Dedifferentiated amniotic fluid mesenchymal stem cell (primary cell): Measurements from ENCODE around the gene MGRN1.

Source experiments
- DNase-seq: peaks from one replicate; pipeline ENCODE4 v3.0.0-alpha.2; 2016; ENCODE audit errors: extremely low spot score

The MGRN1 gene

DNA sequence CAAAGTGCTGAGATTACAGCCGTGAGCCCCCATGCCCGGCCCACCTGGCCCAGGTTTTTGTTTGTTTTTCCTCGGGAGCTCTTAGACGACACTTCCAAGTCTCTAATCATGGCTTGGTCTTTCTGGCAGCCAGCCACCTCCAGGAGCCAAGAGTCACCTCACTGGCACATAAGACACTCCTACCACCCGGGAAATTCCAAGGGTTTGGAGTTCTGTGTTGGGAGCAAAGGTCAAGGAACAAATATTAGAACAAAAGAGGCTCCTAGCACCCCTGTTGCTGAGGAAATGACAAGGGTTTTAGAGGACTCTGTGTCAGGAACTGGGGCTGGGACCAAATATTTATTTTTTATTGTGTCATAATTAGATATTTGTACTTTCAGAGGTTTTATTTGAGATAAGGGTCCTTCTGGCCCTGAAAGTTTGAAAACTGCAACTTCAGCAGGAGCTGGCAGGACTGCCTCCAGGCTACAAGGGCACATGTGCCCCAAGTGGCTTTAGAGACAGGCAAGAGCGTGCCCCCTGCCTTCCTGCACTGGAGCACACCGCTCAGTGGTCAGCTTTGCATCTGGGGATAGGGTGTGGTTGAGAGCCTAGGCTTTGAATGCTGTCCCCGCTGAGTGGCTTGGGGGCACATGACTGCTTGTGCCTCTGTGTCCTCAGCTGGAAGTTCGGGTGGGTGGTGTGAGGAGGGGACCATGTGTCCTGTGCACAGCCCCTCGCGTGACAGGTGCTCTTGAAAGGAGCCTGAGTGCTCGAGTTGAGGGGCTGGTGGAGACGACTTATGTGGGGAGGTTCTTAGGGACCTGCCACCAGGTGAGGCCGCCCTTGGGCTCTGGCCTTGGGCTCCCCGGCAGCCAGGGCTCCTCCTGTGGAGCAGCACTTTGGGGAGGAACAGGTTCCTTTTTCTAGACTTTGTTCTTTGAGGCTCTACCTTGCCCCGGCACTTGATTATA, 29.7 kb downstream of the MGRN1 start:
- no peak for DNase-seq

DNA sequence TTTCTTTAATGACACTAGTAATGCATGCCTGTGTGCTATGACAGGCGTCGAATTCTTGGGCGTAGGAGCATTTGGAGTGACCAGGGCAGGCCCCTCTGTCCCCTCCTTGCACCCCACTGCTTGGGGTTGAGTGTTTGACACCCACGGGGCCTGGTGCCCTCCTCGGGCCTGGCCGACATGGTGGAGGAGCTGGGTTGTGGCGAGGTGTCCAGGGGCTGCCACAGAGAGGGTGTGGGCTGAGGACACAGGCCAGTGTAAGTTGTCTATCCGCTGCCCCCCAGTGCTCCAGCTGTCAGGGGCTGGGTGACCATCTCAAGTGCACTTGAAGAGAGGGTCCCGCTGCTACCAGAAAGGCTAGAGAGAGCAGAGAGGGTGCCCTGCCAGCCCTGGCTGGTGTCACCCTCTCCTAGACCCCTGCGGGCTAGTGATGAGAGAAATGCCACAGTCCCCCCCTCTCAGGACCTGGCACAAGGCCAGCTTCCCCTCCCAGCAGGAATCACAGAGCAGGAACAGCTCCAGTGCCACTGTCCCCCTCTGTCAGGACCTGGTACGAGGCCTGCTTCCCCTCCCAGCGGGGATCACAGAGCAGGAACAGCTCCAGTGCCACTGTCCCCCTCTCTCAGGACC, 30.5 kb downstream of the MGRN1 start:
- no peak for DNase-seq

DNA sequence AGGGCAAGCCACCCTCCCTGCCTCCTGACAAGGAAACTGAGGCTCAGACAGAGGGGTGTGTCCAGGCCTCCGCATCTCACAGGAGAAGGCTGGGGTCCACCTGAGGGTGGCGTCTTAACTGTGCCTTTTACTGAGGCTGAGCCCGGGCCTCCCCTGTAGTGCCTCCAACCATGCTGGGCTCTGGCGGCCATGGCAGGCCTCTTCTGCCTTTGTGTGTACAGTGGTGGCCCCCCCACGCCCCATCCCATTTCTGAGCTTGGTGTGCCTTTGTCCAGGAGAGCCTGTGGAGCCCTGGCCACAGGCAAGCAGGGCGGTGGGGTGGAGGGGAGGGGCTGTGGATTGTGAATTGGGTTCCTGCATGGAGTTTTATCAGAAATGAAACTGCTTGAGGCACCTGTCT, 31.2 kb downstream of the MGRN1 start:
- DNase-seq = no peak

DNA sequence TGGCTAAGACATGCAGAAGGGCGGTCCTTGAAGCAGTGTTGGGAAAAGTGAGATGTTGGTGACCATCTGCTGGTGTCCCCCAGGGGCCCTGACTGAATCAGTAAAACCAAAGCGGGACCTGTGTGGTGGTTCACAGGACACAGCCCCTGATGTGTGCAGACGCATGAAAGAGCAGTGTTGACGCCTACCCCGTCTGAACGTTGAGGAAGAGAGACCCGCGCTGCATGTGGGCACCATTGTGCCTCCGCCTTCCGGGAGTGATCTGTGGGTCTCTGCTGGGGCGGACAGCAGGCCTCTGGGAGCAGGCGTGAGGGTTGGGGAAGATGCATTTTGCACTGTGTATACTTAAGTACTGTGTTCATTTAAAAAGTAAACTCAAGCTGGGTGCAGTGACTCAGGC, 31.6 kb downstream of the MGRN1 start:
- no peak for DNase-seq

DNA sequence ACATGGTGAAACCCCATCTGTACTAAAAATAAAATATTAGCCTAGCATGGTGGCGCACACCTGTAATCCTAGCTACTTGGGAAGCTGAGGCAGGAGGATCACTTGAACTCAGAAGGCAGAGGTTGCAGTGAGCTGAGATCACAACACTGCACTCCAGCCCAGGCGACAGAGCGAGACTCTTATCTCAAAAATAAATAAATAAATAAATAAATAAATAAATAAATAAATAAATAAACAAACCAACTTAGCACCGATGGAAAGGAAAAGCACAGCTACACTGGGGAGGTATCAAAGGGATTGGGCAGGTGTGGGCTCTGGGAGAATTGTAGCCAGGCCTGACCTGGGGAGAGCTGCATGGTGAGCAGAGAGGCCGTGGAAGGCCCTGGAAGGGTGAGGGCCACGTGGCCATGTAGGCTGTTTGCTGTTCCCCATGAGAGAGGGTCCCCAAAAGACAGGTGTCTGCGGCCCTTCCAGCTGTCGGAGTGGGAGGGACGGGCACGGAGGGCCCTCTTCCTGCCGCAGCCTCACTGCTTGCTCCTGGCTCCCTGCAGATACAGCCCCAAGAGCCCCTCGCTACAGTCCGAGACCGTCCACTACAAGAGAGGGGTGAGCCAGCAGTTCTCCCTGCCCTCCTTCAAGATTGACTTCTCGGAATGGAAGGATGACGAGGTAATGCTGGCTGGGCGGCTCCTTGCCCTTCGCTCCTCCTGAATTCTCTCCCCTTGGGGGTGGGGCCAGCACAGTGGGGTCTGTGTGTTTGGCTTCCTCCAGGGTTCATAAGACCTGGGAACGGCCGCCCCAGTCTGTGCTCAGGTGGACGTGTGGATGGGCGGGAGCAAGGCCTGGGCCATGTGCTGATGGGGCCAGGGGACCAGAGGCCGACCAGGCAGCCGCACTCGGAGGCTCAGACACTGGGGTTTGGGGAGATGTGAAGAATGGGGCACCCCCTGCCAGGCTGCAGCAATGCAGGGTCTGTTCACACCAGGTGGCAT, 32.4 kb downstream of the MGRN1 start:
- no peak for DNase-seq

DNA sequence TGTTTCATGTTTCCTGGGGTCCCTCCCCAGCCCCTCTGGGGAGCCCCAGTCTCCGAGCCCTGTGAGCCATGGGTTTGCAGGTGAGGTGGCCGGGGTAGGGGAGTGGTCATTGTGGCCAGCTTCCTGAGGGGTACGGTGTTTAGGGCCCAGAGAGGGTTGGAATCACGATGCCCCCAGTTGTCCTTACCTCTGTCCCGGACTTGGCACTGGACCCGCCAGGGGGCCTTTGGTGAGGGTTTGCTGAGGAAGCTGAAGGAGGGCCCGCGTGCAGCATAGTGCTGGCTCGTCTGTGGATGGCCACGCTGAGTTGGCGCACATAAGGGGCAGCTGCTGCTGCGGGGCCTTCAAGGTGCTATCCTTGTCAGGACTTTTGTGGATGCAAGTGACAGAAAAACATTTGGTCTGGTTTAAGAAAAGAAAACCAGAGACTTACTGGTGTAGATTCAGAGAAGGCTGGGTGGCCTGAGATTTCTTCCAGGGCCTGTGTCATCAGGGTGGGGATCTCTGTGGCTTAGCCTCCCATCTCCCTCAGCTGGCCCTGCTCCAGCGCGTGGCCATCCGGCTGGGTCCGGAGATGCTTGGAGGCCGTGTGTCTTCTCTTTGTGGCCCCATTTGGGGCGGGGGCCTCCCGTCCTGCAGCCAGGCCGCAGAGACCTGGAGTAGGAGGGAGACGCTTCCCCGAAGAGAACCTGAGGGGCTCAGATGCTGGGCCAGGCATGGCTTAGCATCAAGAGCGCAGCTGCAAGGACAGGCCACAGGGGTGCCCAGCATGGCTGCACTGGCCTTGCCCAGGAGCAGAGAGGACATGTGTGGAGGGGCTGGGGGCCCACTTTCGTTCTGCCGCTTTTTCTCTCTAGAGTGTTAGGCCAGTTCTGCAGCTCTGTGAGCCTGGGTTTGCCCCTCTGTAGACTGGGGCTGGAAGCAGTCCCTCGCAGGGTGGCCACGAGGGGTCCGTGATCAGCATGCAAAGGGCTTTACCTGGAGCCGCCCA, 35.0 kb downstream of the MGRN1 start:
- no peak for DNase-seq

DNA sequence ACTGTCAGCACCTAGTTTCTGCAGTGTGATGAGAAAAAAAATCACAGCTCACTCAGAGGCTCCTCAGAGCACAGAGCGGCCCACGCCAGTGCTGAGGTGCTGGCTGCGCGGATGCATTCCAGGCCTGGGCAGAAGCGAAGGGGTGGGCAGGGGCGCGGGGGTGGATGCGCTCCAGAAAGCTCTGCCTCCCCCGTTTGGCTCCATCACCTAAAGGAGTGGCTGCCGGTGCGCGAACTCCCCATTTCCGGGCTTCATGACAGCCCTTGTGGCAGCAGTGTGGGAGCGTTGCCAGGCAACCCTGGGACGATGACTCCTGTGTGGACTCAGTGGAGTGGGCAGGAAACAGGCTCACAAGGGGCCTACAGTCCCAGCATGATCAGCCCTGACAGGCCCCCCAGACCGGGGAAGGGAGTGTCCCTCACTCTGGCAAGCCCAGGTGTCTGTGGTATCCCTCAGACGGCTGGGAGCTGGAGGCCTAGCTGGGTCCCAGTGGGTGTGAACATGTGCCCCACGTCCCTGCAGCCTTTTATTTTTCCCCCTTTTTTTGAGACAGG, 35.9 kb downstream of the MGRN1 start:
- no peak for DNase-seq

DNA sequence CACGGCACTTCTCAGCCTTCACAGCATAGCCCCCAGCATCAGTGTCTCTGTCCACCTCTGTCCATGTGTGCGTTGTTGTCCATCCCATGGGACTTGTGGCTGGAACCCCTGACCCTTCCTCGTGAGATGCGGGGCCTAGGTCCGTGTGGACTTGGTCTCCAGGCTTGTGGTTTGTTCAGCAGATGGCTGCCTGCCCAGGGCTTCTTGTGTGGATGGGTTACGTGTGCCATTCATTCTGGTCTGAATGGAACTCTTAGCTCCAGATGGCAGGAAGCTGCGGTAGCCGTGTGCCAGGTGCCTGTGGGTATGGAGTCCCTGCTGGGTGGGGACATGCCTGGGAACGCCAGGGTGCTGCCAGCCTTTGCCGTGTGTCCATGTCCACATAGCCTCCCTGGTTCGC, 37.0 kb downstream of the MGRN1 start:
- no peak for DNase-seq

DNA sequence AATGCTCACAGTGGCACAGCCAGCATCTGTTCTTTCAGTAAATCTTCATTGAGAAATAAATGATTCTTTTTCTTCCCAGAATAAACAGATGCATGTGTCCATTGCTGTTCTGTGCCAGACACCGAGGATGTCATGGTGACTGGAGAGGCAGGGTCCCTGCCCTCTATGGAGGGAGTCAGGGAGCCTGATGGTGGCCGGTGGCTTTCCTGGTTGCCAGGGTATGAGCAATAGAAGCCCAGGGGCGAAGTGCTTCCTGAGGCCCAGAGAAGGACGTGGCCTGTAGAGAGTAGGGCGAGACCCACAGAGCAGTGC, 38.8 kb downstream of the MGRN1 start:
- DNase-seq = no peak

DNA sequence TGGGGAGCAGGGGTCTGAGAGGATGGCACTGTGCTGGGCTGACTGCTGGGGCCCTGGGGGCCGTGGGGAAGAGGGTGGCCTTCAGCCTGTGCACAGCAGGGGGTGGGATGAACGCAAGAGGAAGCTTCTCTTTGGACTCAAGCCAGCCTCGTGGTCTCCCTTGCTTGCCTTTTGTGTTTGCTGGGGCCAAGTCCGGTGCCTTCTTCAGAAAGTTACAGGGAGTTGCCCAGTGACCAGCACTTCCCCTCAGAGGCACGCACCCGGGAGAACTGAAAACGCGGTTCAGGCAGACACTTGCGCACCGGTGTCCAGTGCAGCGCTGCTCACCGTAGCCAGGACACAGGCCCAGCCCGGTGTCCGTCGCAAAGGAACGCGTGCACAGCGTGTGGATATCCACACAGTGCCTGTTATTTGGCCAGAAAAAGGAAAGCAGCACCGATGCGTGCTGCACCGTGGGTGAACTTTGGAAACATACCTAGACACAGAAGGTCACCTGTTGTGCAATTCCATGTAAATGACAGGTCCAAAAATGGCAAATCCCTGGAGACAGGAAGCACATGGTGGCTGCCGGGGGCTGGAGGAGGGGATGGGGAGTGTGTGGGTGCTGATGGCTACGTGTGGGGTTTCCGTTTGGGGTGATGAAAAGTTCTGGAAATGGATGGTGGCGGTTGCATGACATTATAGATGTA, 39.3 kb downstream of the MGRN1 start:
- no peak for DNase-seq

DNA sequence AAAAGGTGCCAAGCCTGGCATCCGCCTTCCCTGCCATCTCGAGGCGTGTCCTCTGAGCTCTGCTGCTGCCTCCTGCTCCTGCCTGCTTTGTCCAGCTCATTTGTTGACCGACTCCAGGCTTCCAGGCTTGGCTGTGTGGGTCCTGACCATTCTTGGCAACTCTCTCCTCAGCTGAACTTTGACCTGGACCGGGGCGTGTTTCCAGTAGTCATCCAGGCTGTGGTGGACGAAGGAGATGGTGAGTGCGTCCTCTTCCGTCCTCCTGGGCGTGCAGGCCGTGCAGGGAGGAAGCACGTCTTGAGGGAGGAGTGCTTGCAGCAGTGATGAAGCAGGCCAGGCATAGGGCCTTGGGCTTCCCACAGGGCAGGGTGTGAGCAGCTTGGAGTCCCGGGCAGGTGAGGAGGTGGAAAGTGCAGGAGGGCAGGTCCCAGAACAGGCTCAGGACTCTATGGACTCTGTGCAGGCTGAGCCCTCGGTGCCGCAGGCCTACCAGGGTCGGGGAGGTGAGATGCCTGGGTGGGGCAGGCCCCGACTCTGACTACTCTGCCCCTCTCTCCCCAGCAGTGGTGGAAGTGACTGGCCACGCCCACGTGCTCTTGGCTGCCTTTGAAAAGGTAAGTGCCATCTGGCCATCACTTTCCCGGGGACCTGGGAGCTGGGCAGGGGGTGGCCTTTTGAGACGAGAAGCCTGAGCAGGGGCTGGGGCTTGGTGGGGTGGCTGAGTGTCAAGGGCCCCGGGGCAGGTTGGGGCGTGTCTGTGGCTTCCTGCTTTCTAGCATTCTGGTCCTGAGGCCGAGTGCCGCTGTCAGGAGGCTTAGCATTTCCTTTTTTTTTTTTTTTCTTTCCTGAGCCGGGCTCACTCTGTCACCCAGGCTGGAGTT, 40.2 kb downstream of the MGRN1 start:
- no peak for DNase-seq

DNA sequence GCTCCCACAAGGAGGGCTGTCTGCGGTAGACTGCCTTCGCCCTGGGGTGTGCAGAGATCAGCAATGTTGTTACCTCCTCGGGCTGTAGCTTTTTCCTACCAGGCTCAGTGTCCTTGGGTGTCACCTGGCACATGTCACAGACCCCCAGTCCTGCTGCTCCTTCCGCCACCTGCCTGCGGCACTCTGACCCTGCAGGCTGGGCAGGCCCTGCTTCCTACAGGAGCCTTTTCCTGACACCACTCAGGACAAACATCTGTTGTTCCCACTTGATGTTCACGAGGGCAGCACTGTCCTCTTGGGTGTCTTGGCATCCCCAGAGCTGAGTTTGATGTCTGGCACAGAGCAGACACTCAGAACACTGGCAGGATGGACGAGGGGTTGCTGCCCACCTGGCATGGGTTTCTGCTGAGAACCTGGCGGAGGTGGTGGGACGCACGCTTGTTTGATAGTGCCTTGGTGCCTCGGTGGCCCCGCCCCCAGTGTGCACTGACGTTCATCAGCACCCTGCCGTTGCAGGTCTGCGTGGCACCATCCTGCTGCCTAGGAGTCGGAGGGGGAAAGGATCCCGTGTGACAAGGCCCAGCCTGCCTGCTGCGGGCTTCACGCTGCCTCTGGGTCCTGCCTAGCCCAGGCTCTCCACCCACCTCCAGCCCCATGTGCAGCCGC, 42.0 kb downstream of the MGRN1 start:
- no peak for DNase-seq

DNA sequence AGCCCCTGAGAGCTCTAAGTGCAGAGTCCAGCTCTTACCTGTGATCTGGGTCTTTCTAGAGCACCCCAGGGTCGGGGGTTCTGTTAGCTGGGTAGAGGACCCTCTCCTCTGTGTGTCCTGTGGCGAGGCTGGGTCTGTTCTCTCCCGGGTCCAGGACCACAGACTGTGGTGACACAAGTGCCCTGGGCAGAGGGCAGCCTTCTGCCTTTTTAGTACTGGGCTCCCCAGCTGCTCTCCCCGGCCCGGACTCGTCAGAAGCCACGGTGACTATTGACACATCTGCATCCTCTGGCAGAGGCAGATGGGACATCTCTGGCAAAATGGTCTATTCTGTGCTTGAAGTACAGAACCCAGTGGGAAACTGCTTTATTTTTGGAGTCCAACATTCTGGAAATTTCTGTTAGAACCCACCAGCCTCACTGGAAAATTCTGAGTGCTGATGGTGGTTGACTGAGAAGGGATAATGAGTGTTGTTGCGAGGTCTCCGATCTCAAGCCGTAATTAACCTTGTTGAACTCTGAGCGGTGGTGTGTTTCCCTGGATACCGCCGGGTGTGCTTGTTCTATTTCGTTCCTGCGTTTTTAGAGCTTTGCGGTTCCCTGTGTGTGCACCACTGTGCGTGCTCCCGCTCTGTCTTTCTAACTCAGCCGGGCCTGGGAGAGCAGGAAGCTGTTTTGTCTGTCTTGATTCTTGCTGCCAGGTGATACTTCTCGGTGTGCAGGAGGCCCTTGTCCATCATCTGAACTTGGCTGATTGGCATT, 42.8 kb downstream of the MGRN1 start:
- DNase-seq = no peak

DNA sequence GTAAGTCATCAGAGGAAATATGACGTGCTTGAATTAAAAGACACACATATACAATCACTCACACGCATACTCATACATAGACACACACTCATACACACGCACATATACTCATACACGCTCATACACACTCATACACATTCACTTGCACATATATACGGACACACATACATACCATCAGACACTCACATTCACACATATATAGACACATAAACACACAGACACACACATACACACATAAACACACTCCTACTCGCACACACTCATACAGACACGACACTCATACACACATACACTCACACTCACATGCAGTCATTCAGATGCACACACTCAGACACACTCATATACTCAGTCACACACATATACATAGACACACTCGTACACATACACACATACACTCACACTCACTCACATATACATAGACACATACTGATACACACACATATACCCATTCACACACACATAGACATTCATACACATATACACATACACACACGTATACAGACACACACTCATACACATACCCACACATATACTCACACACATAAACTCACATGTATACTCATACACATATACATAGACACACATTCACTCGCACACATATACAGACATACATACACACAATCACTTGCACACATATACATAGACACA, 43.8 kb downstream of the MGRN1 start:
- DNase-seq = no peak

DNA sequence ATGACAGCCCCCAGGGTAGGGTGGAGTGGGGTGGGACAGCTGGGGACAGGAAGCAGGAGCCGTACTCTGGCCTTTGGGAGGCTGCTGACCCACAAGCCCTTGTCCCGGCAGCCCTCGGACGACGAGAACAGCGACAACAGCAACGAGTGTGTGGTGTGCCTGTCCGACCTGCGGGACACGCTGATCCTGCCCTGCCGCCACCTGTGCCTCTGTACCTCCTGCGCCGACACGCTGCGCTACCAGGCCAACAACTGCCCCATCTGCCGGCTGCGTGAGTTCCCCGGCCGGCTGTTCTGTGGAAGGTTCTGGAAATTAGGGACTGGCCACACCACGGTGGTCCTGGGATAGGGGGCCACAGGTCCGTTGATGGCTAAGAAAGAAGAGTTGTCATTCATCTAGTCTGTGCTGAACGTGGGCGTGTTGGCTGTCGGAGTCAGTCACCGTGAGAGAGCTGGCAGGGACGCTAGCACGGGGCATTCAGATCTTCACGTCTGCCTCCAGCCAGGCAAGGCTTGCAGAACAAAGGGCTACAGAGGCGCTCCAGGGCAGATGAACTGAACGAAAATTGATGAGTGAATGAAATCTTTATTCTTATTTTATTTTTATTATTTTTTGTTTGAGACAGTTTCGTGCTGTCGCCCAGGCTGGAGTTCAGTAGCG, 48.9 kb downstream of the MGRN1 start:
- no peak for DNase-seq

DNA sequence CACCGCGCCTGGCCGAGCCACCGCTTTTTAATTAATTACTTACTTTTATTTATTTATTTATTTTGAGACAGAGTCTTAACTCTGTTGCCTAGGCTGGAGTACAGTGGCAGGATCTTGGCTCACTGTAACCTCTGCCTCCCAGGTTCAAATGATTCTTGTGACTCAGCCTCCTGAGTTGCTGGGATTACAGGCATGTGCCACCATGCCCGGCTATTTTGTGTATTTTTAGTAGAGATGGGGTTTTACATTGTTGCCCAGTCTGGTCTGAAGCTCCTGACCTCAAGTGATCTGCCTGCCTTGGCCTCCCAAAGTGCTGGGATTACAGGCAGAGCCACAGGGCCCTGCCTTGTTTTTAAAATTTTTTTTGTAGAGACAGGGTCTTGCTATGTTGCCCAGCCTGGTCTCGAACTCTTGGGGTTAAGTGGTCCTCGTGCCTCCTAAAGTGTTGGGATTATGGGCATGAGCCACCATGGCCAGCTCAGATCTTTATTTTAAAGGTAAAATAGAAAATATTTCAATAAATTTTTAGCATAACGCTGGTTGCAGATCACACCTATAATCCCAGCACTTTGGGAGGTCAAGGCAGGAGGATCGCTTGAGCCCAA, 50.4 kb downstream of the MGRN1 start:
- DNase-seq = no peak
